Suppressor macrophage treated with lipopolysaccharide for 4 hours (primary cell): Measurements from ENCODE around the gene HSPA8.
A peak's percentile ranks its signal among the peaks of the same experiment; 100 is the strongest.
"Not testable (repeated sequence)": the region's sequence is repeated elsewhere in the genome, so short reads cannot be mapped to it uniquely, and the experiment has no call there.

Experiments used
- DNase-seq: peaks from one replicate; pipeline ENCODE4 v3.0.0-alpha.2; 2020

Gene HSPA8

DNA sequence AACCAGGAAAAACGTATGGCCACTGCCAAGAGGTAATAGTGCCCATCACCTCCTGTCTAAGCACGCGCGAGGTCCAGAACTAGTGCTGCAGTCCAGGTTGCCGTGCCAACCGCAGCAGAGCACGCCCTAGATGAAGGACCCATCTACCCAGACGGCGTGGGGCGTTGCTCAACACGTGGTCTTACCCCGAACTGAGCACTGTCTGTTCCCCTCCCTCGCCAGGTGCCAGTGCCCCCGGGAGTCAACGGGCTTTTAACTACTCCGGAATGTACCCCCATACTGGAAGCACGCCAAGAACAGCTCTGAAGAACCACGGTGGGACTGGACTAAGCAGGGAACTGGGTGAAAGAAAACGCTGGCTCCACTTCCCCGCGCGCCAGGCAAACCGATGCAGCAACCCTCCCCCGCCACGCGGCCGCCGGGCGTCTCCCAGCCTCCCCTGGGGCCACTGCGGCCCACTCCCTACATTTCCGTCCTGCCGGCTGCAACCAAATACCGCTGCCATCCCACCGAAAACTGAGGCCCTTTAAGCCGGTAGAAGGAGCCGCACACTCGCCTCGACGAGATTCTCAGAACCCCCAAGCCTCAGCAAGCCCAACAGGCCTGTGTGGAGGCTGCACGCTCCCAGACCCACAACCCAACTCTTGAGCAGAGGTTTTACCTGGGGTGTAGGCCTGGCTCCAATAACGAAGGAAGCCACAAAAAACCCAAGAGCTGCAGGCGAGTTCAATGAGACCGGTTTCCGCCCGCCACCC is at the start of gene HSPA8:
HSPA8 (minus strand) TSS at position 734 of the 755 bp plus-strand sequence. CDS start 812 bp downstream, outside the sequence.
- peak; percentile 49 for DNase-seq

DNA sequence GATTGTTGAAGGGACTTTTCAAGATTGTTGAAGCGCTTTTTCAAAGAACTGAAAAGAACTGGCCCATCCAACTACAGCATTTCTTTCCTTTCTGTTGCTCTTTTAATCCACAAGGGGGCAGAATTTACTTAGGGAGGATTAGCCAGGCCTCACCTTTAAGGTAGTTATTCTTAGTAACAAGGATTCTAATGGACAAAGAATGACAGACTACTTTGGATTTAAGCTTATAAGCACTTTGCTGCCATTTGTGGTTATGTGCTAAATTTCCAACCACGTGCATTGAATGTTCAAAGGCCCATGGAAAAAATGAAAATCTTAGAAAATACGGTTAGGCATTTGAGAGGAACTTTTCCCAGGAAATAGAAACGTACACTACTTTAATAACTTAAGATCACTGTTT is 49.5 kb upstream of the HSPA8 start:
- DNase-seq, result peak; percentile 70

- DNase-seq, result no peak
Observed at GRCh38 chr11:123110397-123110796, 48.5 kb upstream of the HSPA8 start.

DNA sequence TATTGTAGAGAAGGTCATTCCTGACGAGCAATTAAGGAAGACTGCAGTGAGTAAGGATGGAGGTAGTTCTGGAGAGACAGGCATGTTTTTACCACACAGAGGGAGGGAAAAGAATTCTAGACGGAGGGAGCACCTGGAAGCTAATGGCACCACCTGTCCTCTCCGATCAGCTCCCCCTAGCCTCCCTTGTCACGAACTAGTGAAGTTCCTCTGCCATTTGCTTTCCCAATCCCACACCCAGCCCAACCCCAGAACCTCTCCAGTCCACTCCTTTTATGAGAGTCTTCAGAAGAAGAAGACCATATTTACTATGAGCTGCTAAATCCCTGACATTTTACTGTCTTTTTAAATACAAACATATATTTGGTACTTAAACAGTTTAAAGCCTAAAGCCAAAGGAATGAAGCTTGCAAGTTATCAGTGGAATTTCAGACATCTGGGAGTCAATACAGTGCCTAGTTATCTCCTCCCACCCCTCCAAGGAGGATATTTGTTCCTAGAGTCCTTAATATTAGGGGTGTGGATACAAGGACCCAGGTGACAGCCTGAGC is 46.1 kb upstream of the HSPA8 start:
- no peak for DNase-seq

DNA sequence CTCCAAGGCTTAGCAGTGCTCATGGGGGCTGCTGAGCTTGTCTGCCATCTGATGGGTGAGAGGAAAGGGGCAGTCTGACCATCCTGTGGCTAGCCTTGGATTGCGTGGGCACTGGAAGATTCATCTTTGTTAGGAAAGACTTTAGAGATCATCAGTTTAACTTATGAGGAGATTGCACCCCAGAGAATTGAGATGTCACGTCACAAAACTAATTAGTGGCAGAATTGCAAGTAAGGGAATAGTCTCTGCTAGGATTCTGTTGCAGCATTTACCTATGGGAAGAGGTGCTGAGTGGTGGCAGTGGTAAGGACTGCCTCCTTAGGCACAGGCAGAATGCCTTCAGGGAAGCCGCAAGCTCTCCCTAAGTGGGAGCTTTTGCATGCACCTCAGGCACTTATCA is 42.8 kb upstream of the HSPA8 start:
- DNase-seq, result no peak

DNA sequence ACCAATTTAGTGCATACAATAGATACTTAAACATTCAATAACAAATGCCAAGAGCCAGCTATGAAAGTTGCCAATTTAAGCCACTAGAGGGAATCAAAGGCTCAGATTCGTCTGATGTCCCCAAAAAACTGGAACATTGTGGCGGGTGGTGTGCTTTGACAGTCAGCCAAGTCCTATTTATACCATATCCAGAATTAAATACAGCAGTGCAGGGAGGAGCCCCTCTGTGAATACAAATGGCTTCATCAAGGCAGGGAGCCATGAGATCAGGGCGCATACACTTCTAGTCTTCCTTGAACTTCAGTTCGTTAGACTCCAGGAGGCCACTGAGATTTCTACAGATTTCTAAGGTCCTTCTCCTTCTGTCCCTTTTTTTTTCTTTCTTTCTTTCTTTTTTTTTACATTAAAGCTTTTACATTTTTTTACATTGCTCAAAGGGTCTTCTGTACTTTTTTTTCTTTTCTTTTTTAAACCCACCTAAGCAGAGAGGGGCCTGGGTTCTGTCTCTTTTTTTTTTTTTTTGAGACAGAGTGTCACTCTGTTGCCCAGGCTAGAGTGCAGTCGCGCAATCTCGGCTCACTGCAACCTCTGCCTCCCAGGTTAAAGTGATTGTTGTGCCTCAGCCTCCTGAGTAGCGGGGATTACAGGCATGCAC is 41.5 kb upstream of the HSPA8 start:
- DNase-seq, result peak; percentile 54

- no peak for DNase-seq
Observed at GRCh38 chr11:123100379-123101085, 38.6 kb upstream of the HSPA8 start.

- no peak for DNase-seq
Observed at GRCh38 chr11:123098990-123099389, 37.1 kb upstream of the HSPA8 start.

GRCh38 chr11:123093739-123094138 is 31.8 kb upstream of the HSPA8 start:
- DNase-seq, result no peak

DNA sequence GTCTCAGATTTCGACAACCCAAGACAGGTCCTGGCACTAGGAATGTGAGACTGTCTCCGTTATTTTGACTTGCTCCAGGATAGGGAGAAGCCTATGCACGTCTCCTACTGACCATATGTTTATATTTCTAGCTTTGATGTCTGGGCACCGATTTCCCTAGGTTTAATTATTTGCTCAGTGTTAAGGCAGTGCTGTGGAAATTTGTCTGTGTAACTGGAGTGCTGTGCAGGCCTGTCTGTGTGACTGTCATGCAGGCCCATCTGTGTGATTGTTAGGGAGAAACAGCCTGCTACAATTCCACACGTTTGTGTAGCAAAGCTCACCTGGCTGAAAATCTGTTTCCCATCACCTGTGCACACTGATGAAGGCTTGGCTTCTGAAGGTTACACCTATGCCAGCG is 29.6 kb upstream of the HSPA8 start:
- no peak for DNase-seq

GRCh38 chr11:123090168-123090567 is 28.2 kb upstream of the HSPA8 start:
- not testable (repeated sequence) for DNase-seq

GRCh38 chr11:123088896-123089295 is 27.0 kb upstream of the HSPA8 start:
- not testable (repeated sequence) for DNase-seq

- not testable (repeated sequence) for DNase-seq
Observed at GRCh38 chr11:123087657-123088056, 25.7 kb upstream of the HSPA8 start.

- no peak for DNase-seq
Observed at GRCh38 chr11:123086305-123086704, 24.4 kb upstream of the HSPA8 start.

GRCh38 chr11:123085497-123085896 is 23.6 kb upstream of the HSPA8 start:
- no peak for DNase-seq

GRCh38 chr11:123084454-123084853 is 22.5 kb upstream of the HSPA8 start:
- DNase-seq, result no peak

- DNase-seq, result peak; percentile 81
Observed at GRCh38 chr11:123083623-123084029, 21.7 kb upstream of the HSPA8 start.

DNA sequence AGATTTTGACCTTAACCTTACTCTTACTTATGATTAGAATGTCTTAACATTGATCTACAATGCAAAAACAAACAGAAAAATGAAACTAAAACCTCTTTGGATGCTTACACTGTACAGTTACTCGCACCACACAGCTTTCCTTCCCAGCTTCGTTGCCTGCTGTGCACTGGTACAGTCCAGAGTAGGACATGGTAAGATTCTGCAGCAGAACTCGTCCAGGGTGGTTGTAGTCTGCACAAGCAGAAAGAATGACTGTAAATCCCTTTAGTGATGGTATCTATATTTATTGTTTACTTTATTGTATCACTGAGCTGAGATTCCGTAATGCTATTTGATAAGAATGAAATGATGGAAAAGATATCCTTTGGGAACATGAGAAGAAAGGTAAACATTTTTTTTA is 21.0 kb upstream of the HSPA8 start:
- DNase-seq, result no peak

- no peak for DNase-seq
Observed at GRCh38 chr11:123080015-123080414, 18.1 kb upstream of the HSPA8 start.

DNA sequence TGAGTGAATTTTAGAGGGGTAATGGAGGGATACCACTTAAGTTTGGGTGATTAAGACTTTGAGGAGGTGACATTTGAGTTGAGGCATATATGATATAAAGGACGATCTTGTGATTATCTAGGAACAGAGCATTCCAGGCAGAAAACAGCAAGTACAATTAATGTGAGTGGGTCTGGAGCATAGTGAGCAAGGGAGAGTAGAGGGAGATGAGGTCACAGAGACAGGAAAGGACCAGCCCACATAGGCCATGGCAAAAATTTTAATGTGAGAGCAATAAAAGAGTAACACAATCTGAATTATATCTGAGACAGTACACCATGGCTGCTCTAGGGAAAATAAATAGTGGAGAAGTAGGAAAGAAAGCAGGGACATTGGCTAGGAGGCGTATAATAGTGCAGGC is 14.5 kb upstream of the HSPA8 start:
- no peak for DNase-seq

GRCh38 chr11:123073343-123074057 is 11.6 kb upstream of the HSPA8 start:
- no peak for DNase-seq

DNA sequence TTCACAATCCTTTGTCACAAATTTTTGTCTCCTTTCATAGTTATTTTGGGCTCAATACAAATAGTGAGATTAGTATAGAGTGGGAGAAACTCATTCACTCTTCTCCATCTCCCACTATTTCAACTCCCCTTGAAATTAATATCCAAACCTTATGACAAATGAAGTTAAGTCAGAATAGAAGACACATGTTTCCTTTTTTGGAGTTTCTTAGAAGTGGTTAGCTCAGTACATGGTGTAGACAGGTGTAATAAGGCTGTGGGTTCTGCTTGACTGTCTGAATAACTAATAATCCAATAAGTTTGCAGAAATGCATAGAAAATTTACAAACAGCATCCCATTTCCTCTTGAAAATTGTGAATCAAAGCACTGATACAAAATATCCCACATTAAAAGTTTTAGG is 10.8 kb upstream of the HSPA8 start:
- DNase-seq, result no peak

- DNase-seq, result peak; percentile 67
Observed at GRCh38 chr11:123072332-123072761, 10.4 kb upstream of the HSPA8 start.
